ENCODE data around the gene SETD3. TPM values are rescaled to one million over a fixed set of nuclear protein-coding genes. Genes with fewer than 3 reads are reported as not detected.

The SETD3 gene
- total and polyA plus RNA-seq, 2 of the 8 experiments (the other 6 are each of a cell fraction or from before 2014, with no cell fraction given): 24.0 to 64.0 TPM

DNA sequence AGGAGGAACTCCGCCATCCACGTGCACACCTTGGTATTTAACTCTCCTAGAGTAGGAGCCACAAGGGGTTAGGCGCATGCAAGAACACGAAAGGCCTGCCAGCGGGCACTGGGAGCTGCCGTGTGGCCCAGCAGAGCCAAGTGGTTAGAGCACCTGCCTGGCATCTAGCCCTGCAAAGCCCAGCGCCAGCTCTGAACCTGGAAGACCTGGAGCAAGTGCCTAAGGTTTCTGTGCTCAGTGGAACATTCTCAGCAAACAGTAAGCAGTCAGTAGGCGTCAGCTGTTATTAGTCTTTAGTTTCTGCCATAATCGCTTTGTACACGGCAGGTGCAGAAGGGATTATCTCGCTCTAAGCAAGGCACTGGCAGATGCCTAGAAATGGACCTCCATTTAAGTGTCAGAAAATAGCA is 55.4 kb downstream of the SETD3 start (continued):
- TF ChIP-seq, protein P1, sequence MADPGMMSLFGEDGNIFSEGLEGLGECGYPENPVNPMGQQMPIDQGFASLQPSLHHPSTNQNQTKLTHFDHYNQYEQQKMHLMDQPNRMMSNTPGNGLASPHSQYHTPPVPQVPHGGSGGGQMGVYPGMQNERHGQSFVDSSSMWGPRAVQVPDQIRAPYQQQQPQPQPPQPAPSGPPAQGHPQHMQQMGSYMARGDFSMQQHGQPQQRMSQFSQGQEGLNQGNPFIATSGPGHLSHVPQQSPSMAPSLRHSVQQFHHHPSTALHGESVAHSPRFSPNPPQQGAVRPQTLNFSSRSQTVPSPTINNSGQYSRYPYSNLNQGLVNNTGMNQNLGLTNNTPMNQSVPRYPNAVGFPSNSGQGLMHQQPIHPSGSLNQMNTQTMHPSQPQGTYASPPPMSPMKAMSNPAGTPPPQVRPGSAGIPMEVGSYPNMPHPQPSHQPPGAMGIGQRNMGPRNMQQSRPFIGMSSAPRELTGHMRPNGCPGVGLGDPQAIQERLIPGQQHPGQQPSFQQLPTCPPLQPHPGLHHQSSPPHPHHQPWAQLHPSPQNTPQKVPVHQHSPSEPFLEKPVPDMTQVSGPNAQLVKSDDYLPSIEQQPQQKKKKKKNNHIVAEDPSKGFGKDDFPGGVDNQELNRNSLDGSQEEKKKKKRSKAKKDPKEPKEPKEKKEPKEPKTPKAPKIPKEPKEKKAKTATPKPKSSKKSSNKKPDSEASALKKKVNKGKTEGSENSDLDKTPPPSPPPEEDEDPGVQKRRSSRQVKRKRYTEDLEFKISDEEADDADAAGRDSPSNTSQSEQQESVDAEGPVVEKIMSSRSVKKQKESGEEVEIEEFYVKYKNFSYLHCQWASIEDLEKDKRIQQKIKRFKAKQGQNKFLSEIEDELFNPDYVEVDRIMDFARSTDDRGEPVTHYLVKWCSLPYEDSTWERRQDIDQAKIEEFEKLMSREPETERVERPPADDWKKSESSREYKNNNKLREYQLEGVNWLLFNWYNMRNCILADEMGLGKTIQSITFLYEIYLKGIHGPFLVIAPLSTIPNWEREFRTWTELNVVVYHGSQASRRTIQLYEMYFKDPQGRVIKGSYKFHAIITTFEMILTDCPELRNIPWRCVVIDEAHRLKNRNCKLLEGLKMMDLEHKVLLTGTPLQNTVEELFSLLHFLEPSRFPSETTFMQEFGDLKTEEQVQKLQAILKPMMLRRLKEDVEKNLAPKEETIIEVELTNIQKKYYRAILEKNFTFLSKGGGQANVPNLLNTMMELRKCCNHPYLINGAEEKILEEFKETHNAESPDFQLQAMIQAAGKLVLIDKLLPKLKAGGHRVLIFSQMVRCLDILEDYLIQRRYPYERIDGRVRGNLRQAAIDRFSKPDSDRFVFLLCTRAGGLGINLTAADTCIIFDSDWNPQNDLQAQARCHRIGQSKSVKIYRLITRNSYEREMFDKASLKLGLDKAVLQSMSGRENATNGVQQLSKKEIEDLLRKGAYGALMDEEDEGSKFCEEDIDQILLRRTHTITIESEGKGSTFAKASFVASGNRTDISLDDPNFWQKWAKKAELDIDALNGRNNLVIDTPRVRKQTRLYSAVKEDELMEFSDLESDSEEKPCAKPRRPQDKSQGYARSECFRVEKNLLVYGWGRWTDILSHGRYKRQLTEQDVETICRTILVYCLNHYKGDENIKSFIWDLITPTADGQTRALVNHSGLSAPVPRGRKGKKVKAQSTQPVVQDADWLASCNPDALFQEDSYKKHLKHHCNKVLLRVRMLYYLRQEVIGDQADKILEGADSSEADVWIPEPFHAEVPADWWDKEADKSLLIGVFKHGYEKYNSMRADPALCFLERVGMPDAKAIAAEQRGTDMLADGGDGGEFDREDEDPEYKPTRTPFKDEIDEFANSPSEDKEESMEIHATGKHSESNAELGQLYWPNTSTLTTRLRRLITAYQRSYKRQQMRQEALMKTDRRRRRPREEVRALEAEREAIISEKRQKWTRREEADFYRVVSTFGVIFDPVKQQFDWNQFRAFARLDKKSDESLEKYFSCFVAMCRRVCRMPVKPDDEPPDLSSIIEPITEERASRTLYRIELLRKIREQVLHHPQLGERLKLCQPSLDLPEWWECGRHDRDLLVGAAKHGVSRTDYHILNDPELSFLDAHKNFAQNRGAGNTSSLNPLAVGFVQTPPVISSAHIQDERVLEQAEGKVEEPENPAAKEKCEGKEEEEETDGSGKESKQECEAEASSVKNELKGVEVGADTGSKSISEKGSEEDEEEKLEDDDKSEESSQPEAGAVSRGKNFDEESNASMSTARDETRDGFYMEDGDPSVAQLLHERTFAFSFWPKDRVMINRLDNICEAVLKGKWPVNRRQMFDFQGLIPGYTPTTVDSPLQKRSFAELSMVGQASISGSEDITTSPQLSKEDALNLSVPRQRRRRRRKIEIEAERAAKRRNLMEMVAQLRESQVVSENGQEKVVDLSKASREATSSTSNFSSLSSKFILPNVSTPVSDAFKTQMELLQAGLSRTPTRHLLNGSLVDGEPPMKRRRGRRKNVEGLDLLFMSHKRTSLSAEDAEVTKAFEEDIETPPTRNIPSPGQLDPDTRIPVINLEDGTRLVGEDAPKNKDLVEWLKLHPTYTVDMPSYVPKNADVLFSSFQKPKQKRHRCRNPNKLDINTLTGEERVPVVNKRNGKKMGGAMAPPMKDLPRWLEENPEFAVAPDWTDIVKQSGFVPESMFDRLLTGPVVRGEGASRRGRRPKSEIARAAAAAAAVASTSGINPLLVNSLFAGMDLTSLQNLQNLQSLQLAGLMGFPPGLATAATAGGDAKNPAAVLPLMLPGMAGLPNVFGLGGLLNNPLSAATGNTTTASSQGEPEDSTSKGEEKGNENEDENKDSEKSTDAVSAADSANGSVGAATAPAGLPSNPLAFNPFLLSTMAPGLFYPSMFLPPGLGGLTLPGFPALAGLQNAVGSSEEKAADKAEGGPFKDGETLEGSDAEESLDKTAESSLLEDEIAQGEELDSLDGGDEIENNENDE (IDR thresholded peaks at IDR 0.05; ENCODE audit: insufficient replicate concordance, low read length): no peak
- no peak for TF ChIP-seq TBP (IDR thresholded peaks at IDR 0.05; ENCODE audit: low read depth, low read length)
- no peak for TF ChIP-seq SRF (IDR thresholded peaks at IDR 0.05; ENCODE audit: low read depth, low read length)
- TF ChIP-seq, protein P2, sequence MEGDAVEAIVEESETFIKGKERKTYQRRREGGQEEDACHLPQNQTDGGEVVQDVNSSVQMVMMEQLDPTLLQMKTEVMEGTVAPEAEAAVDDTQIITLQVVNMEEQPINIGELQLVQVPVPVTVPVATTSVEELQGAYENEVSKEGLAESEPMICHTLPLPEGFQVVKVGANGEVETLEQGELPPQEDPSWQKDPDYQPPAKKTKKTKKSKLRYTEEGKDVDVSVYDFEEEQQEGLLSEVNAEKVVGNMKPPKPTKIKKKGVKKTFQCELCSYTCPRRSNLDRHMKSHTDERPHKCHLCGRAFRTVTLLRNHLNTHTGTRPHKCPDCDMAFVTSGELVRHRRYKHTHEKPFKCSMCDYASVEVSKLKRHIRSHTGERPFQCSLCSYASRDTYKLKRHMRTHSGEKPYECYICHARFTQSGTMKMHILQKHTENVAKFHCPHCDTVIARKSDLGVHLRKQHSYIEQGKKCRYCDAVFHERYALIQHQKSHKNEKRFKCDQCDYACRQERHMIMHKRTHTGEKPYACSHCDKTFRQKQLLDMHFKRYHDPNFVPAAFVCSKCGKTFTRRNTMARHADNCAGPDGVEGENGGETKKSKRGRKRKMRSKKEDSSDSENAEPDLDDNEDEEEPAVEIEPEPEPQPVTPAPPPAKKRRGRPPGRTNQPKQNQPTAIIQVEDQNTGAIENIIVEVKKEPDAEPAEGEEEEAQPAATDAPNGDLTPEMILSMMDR (IDR thresholded peaks at IDR 0.05; ENCODE audit: control extremely low read depth in 1 of 3, insufficient read depth in 1 of 3, low read depth in 1 of 3, low read length in 3 of 3): no peak
- no peak for TF ChIP-seq POU5F1 (IDR thresholded peaks at IDR 0.05; ENCODE audit: low read depth, low read length)
- TF ChIP-seq GTF2F1 (IDR thresholded peaks at IDR 0.05; ENCODE audit: borderline replicate concordance, low read depth, low read length): no peak
- TF ChIP-seq NRF1 (IDR thresholded peaks at IDR 0.05; ENCODE audit: low read depth, low read length): no peak
- no peak for TF ChIP-seq CTBP2 (IDR thresholded peaks at IDR 0.05; ENCODE audit: borderline replicate concordance, insufficient read depth, insufficient read length, low read length)
- TF ChIP-seq BACH1 (IDR thresholded peaks at IDR 0.05; ENCODE audit: low read length): no peak

Data from H1 (cell line).